Common myeloid progenitor, CD34-positive (primary cell): ENCODE data around the gene GNAS-AS1. TPM values are rescaled to one million over a fixed set of nuclear protein-coding genes. Genes with fewer than 3 reads are reported as not detected.

ENCODE experiments used
- CTCF ChIA-PET: fragments of 350-600 bp; sonication (Branson Sonifier 250); formaldehyde crosslinking; loops from one replicate; lab custom pipeline; 2021; ENCODE audit warnings: antibody characterized with exemption; lab: Charles Lee
- POLR2A ChIA-PET: fragments of 350-600 bp; sonication (Branson Sonifier 250); formaldehyde crosslinking; loops from one replicate; lab custom pipeline; 2021; ENCODE audit warnings: antibody characterized with exemption; lab: Charles Lee
- DNase-seq, 3 donors: peaks; one replicate each; pipeline versions ENCODE4 v3.0.0 to v3.0.0-alpha.2; 2013
- H3K27ac ChIP-seq, 2 experiments: 1 replicate in 1 of 2; 2 replicates in 1 of 2; pipeline ENCODE4 v1.7.0; 2013; ENCODE audit warnings: inconsistent platforms in 2 of 2, low read length in 2 of 2, mild to moderate bottlenecking in 2 of 2, low read depth in 1 of 2, moderate library complexity in 1 of 2; ENCODE audit not compliant: severe bottlenecking in 2 of 2, insufficient read depth in 1 of 2, poor library complexity in 1 of 2
- H3K27me3 ChIP-seq, 5 experiments: replicated peaks in 2 of 5; 1 replicate in 3 of 5; 2 replicates in 2 of 5; pipeline versions ENCODE4 v1.6.1 to v1.7.0; 2013; ENCODE audit warnings: low read length in 4 of 5, mild to moderate bottlenecking in 2 of 5, moderate library complexity in 2 of 5, inconsistent platforms in 1 of 5; ENCODE audit not compliant: insufficient read depth in 5 of 5, control insufficient read depth in 4 of 5
- H3K36me3 ChIP-seq, 4 experiments: 1 replicate in 2 of 4; 2 replicates in 2 of 4; pipeline versions ENCODE4 v1.6.1 to v1.7.0; 2013; ENCODE audit warnings: low read length in 3 of 4, control low read depth in 1 of 4, mild to moderate bottlenecking in 1 of 4; ENCODE audit not compliant: control insufficient read depth in 4 of 4, insufficient read depth in 4 of 4
- H3K4me1 ChIP-seq, 4 experiments: 1 replicate in 3 of 4; 2 replicates in 1 of 4; pipeline versions ENCODE4 v1.6.1 to v1.7.1; 2013; ENCODE audit warnings: low read length in 3 of 4, mild to moderate bottlenecking in 3 of 4, control low read depth in 1 of 4, inconsistent platforms in 1 of 4, moderate library complexity in 1 of 4; ENCODE audit not compliant: control insufficient read depth in 4 of 4, insufficient read depth in 4 of 4; ENCODE audit errors: control extremely low read depth in 1 of 4
- H3K4me3 ChIP-seq, 7 experiments: 1 replicate in 4 of 7; 2 replicates in 3 of 7; pipeline versions ENCODE4 v1.5.1 to v1.7.0; 2013; ENCODE audit warnings: mild to moderate bottlenecking in 7 of 7, low read length in 6 of 7, moderate library complexity in 6 of 7, inconsistent platforms in 2 of 7, low read depth in 2 of 7, control low read depth in 1 of 7; ENCODE audit not compliant: insufficient read depth in 4 of 7, control insufficient read depth in 1 of 7; ENCODE audit errors: extremely low read depth in 1 of 7
- H3K9me3 ChIP-seq, 5 experiments: 1 replicate in 4 of 5; 2 replicates in 1 of 5; pipeline versions ENCODE4 v1.6.1 to v1.7.1; 2013; ENCODE audit warnings: low read length in 4 of 5, mild to moderate bottlenecking in 2 of 5, inconsistent platforms in 1 of 5, low read depth in 1 of 5, moderate library complexity in 1 of 5; ENCODE audit not compliant: control insufficient read depth in 4 of 5, insufficient read depth in 2 of 5; ENCODE audit errors: control extremely low read depth in 1 of 5
- WGBS: methylation state at CpG from one replicate; pipeline ENCODE4 v1.1.5; 2013; ENCODE audit not compliant: insufficient coverage; 5-methylcytosine and 5-hydroxymethylcytosine counted together
- polyA plus RNA-seq: library from polyadenylated mRNA; unstranded; fragments of 120-200 nt; gene quantifications from one replicate; pipeline ENCODE4 v1.2.1, GENCODE V29; 2013

GNAS-AS1 gene
- polyA plus RNA-seq = 0.15 TPM

GRCh38 chr20:58850693-58851174 is at the start of gene GNAS-AS1:
Gene GNAS-AS1 (minus strand): TSS chr20:58850902.
- CTCF ChIA-PET = interaction anchor here (0.8 kb wide), 2 partner anchors 17 to 203 kb away, joined by 3 read pairs; no protein-coding TSS in a partner anchor
- Histone ChIP-seq H3K27me3 (peaks cover 0 to 89% (median 33%) of the 10 kb centered on the region in 5 experiments), H3K27ac (no peak within 1 kb of the TSS), H3K4me1 (peaks cover 3 to 44% (median 29%) of the 10 kb centered on the region in 4 experiments), H3K9me3 (peaks cover 0 to 16% (median 9%) of the 10 kb centered on the region in 5 experiments), H3K36me3 (no peaks in the 10 kb centered on the region), H3K4me3 (peak within 1 kb of the TSS in 6 of 7 experiments; percentile 2 to 60 (median 24))
- 57% methylated on average over 20 of the region's 25 CpGs for WGBS
- DNase-seq = peak; percentile 52 to 67 (median 66)
- POLR2A ChIA-PET = no interaction called here

- DNase-seq = no peak
- 95% methylated on average over 2 of the region's 7 CpGs for WGBS
- no peak overlapping the region for H3K27ac ChIP-seq
- H3K4me3 ChIP-seq = no peak overlapping the region
- H3K27me3 ChIP-seq = no peaks in the 10 kb centered on the region
- peaks cover 22 to 90% (median 46%) of the 10 kb centered on the region in 4 experiments for H3K36me3 ChIP-seq
- POLR2A ChIA-PET = no interaction called here
- no peaks in the 10 kb centered on the region for H3K9me3 ChIP-seq
- CTCF ChIA-PET = no interaction called here
- peaks cover 6 to 24% (median 15%) of the 10 kb centered on the region in 4 experiments for H3K4me1 ChIP-seq
Measured at GRCh38 chr20:58900397-58900796, 49.7 kb upstream of the GNAS-AS1 start.

- Histone ChIP-seq H3K4me1 (peaks cover 14 to 33% (median 23%) of the 10 kb centered on the region in 4 experiments), H3K9me3 (no peaks in the 10 kb centered on the region), H3K27me3 (no peaks in the 10 kb centered on the region), H3K4me3 (no peak overlapping the region), H3K36me3 (peaks cover 19 to 84% (median 39%) of the 10 kb centered on the region in 4 experiments), H3K27ac (no peak overlapping the region)
- CTCF ChIA-PET = no interaction called here
- no CpG with 5 or more reads among the region's 10 CpGs for WGBS
- peak in 2 of 3 donors; percentile 52 to 64 for DNase-seq
- POLR2A ChIA-PET = no interaction called here
Measured at GRCh38 chr20:58899512-58899911, 48.8 kb upstream of the GNAS-AS1 start.

GRCh38 chr20:58898629-58899408 is 48.1 kb upstream of the GNAS-AS1 start:
- Histone ChIP-seq H3K4me3 (no peak overlapping the region), H3K4me1 (peaks cover 21 to 40% (median 30%) of the 10 kb centered on the region in 4 experiments), H3K36me3 (peaks cover 19 to 77% (median 35%) of the 10 kb centered on the region in 4 experiments), H3K27ac (no peak overlapping the region), H3K9me3 (no peaks in the 10 kb centered on the region), H3K27me3 (no peaks in the 10 kb centered on the region)
- 93% methylated on average over 5 of the region's 15 CpGs for WGBS
- ChIA-PET POLR2A (no interaction called here), CTCF (interaction anchor here (1.1 kb wide), 1 partner anchor 129 kb away, joined by 3 read pairs; no protein-coding TSS in a partner anchor)
- DNase-seq = no peak

- Histone ChIP-seq H3K27me3 (no peaks in the 10 kb centered on the region), H3K4me3 (no peak overlapping the region), H3K9me3 (no peaks in the 10 kb centered on the region), H3K27ac (no peak overlapping the region), H3K4me1 (peaks cover 29 to 50% (median 40%) of the 10 kb centered on the region in 4 experiments), H3K36me3 (peaks cover 14 to 67% (median 30%) of the 10 kb centered on the region in 4 experiments)
- ChIA-PET CTCF (interaction anchor here (1.0 kb wide), 1 partner anchor 152 kb away, joined by 3 read pairs; no protein-coding TSS in a partner anchor), POLR2A (interaction anchor here (0.9 kb wide), 1 partner anchor 10 kb away, joined by 3 read pairs; no protein-coding TSS in a partner anchor)
- no peak for DNase-seq
- WGBS = 20% methylated on average over 1 of the region's 4 CpGs
Measured at GRCh38 chr20:58897488-58897887, 46.8 kb upstream of the GNAS-AS1 start.

- Histone ChIP-seq H3K4me3 (peak overlapping the region in 1 of 7 experiments; percentile 28), H3K4me1 (peaks cover 29 to 50% (median 40%) of the 10 kb centered on the region in 4 experiments), H3K27me3 (no peaks in the 10 kb centered on the region), H3K27ac (no peak overlapping the region), H3K36me3 (peaks cover 14 to 61% (median 27%) of the 10 kb centered on the region in 4 experiments), H3K9me3 (no peaks in the 10 kb centered on the region)
- ChIA-PET CTCF (interaction anchor here (1.0 kb wide), 1 partner anchor 153 kb away, joined by 3 read pairs; no protein-coding TSS in a partner anchor), POLR2A (no interaction called here)
- DNase-seq = no peak
- 83% methylated on average over 2 of the region's 3 CpGs for WGBS
Measured at GRCh38 chr20:58896820-58897219, 46.1 kb upstream of the GNAS-AS1 start.
